CD14-positive monocyte (primary cell): ENCODE results near the gene ITGB3. TPM values are rescaled to one million over a fixed set of nuclear protein-coding genes. Genes with fewer than 3 reads are reported as not detected.
"Not testable (repeated sequence)": the region's sequence is repeated elsewhere in the genome, so short reads cannot be mapped to it uniquely, and the experiment has no call there.

Experiments
- DNase-seq, 3 donors: peaks; one replicate each; pipeline ENCODE4 v3.0.0-alpha.2; 2011 to 2022
- H2AFZ ChIP-seq: 2 replicates; pipeline ENCODE4 v1.6.0; 2012; ENCODE audit warnings: mild to moderate bottlenecking, low read depth, low read length, inconsistent platforms; ENCODE audit not compliant: insufficient read depth, poor library complexity, severe bottlenecking
- H3K27ac ChIP-seq, 2 donors: 1 replicate in 1 of 2; 2 replicates in 1 of 2; pipeline ENCODE4 v1.5.1; 2012 to 2013; ENCODE audit warnings: low read length in 2 of 2, control low read depth in 1 of 2, inconsistent platforms in 1 of 2, low read depth in 1 of 2, mild to moderate bottlenecking in 1 of 2
- H3K27me3 ChIP-seq, 2 donors: one replicate each; pipeline versions ENCODE4 v1.6.0 to v1.6.1; 2011 to 2013; ENCODE audit warnings: low read length in 2 of 2; ENCODE audit not compliant: control insufficient read depth in 2 of 2, insufficient read depth in 2 of 2
- H3K36me3 ChIP-seq, 2 donors: replicated peaks in 1 of 2; 1 replicate in 1 of 2; 2 replicates in 1 of 2; pipeline versions ENCODE4 v1.5.1 to v1.6.1; 2012 to 2013; ENCODE audit warnings: low read length in 2 of 2, control low read depth in 1 of 2, inconsistent platforms in 1 of 2, mild to moderate bottlenecking in 1 of 2; ENCODE audit not compliant: insufficient read depth in 2 of 2, control insufficient read depth in 1 of 2
- H3K4me1 ChIP-seq, 2 donors: 1 replicate in 1 of 2; 2 replicates in 1 of 2; pipeline versions ENCODE4 v1.5.1 to v1.6.1; 2012 to 2013; ENCODE audit warnings: low read length in 2 of 2, control low read depth in 1 of 2, inconsistent platforms in 1 of 2, mild to moderate bottlenecking in 1 of 2, moderate library complexity in 1 of 2; ENCODE audit not compliant: insufficient read depth in 2 of 2, control insufficient read depth in 1 of 2
- H3K4me2 ChIP-seq: replicated peaks from 2 replicates; pipeline ENCODE3; 2012; ENCODE audit warnings: low read length, moderate library complexity, mild to moderate bottlenecking; ENCODE audit not compliant: poor library complexity, severe bottlenecking; ENCODE audit errors: extremely low read depth
- H3K4me3 ChIP-seq, 3 experiments: fragments of 200-600 bp in 1 of 3; sonication (generic) in 1 of 3; replicated peaks in 1 of 3; 1 replicate in 2 of 3; 2 replicates in 1 of 3; pipeline ENCODE4 v1.5.1; 2011 to 2013; ENCODE audit warnings: low read length in 3 of 3, mild to moderate bottlenecking in 3 of 3, control low read depth in 2 of 3, low read depth in 2 of 3, inconsistent platforms in 1 of 3, moderate library complexity in 1 of 3
- H3K79me2 ChIP-seq: 2 replicates; pipeline ENCODE4 v1.6.0; 2012; ENCODE audit warnings: mild to moderate bottlenecking, control low read depth, inconsistent platforms, low read length, moderate library complexity; ENCODE audit not compliant: insufficient read depth
- H3K9ac ChIP-seq: 2 replicates; pipeline ENCODE4 v1.6.0; 2017; ENCODE audit warnings: low read length, mild to moderate bottlenecking; ENCODE audit not compliant: insufficient read depth, poor library complexity, severe bottlenecking
- H3K9me3 ChIP-seq, 2 donors: replicated peaks in 1 of 2; 1 replicate in 1 of 2; 2 replicates in 1 of 2; pipeline versions ENCODE4 v1.5.1 to v1.6.1; 2012 to 2013; ENCODE audit warnings: low read length in 2 of 2, control low read depth in 1 of 2; ENCODE audit not compliant: control insufficient read depth in 1 of 2, insufficient read depth in 1 of 2
- H4K20me1 ChIP-seq: 2 replicates; pipeline ENCODE4 v1.6.0; 2012; ENCODE audit warnings: mild to moderate bottlenecking, low read length, control low read depth, moderate library complexity; ENCODE audit not compliant: insufficient read depth
- H3K27ac Mint-ChIP-seq, 7 donors: one replicate each; pipeline ENCODE4 v1.8.0; 2020; ENCODE audit warnings: mild to moderate bottlenecking in 7 of 7, mixed read lengths in 7 of 7, moderate library complexity in 6 of 7, inconsistent platforms in 2 of 7
- H3K27me3 Mint-ChIP-seq, 3 donors: one replicate each; pipeline ENCODE4 v1.8.0; 2021 to 2022; ENCODE audit warnings: low read depth in 3 of 3, mild to moderate bottlenecking in 3 of 3, mixed read lengths in 3 of 3, moderate library complexity in 3 of 3, inconsistent platforms in 1 of 3
- H3K36me3 Mint-ChIP-seq, 2 donors: one replicate each; pipeline ENCODE4 v1.8.0; 2020; ENCODE audit warnings: mixed read lengths in 2 of 2, inconsistent platforms in 1 of 2, mild to moderate bottlenecking in 1 of 2
- H3K4me1 Mint-ChIP-seq: one replicate; pipeline ENCODE4 v1.8.0; 2020; ENCODE audit warnings: mild to moderate bottlenecking, mixed read lengths
- H3K4me3 Mint-ChIP-seq, 2 donors: one replicate each; pipeline ENCODE4 v1.8.0; 2020; ENCODE audit warnings: mild to moderate bottlenecking in 2 of 2, mixed read lengths in 2 of 2, moderate library complexity in 1 of 2
- H3K9me3 Mint-ChIP-seq, 7 donors: one replicate each; pipeline ENCODE4 v1.8.0; 2020 to 2022; ENCODE audit warnings: mixed read lengths in 7 of 7, mild to moderate bottlenecking in 6 of 7, moderate library complexity in 6 of 7, inconsistent platforms in 2 of 7
- CTCF ChIP-seq: fragments of 200-600 bp; IDR thresholded peaks from one replicate; pipeline ENCODE4 v1.8.0; 2022; ENCODE audit warnings: antibody characterized with exemption, mild to moderate bottlenecking
- WGBS: methylation state at CpG from one replicate; pipeline ENCODE4 v1.1.5; 2013; ENCODE audit warnings: missing lambda C conversion rate; ENCODE audit not compliant: insufficient coverage; 5-methylcytosine and 5-hydroxymethylcytosine counted together
- intact Hi-C, 2 donors: fragments of 100-400 bp; cut with micrococcal nuclease; formaldehyde crosslinking; loops; one replicate each; pipeline versions ENCODE4 v1.15.0 to v1.15.1; 2023
- polyA plus RNA-seq, 3 donors: library from polyadenylated mRNA; depleted of rRNA in 1 of 3; unstranded in 2 of 3; stranded (reverse) in 1 of 3; fragments of 300-500 nt in 2 of 3; fragments of >200 nt in 1 of 3; fragmentation: Illumina TruSeq in 2 of 3; gene quantifications; 1 replicate in 2 of 3; 2 replicates in 1 of 3; pipeline ENCODE4 v1.2.3, GENCODE V29; 2012 to 2021

The ITGB3 gene
- polyA plus RNA-seq, 3 donors: 0.01 to 1.6 (median 1.3) TPM

DNA sequence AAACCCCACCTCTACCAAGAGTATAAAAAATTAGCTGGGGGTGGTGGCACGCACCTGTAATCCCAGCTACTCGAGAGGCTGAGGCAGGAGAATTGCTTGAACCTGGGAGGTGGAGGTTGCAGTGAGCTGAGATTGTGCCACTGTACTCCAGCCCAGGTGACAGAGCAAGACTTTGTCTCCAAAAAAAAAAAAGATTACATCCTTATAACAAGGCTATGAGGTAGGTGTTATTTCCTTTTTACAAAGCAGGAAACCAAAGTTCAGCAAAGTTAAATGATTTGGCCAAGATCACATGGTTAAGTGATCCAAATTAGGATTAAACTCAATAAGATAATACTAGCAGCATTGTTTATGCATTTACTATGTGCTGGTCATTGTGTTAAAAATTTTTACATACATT lies 36.3 kb upstream of the ITGB3 start:
- H3K27ac Mint-ChIP-seq, H3K4me1 ChIP-seq, H4K20me1 ChIP-seq, H3K9me3 ChIP-seq, DNase-seq, H3K4me2 ChIP-seq, H3K36me3 Mint-ChIP-seq, H3K9ac ChIP-seq, H3K36me3 ChIP-seq, H3K9me3 Mint-ChIP-seq, H2AFZ ChIP-seq, H3K4me3 Mint-ChIP-seq, H3K27ac ChIP-seq, intact Hi-C loops, H3K79me2 ChIP-seq, H3K4me3 ChIP-seq: not testable (repeated sequence)
- H3K4me1 Mint-ChIP-seq: peaks cover 12% of the 10 kb centered on the region
- H3K27me3 ChIP-seq: peaks cover 4 to 10% of the 10 kb centered on the region in 2 donors
- peaks cover 15 to 28% (median 24%) of the 10 kb centered on the region in 3 donors for H3K27me3 Mint-ChIP-seq
- WGBS: no CpG with 5 or more reads among the region's 2 CpGs

- no CpG with 5 or more reads among the region's 6 CpGs for WGBS
- Histone ChIP-seq H3K27ac (no peak overlapping the region), H3K79me2 (no peaks in the 10 kb centered on the region), H2AFZ (no peak overlapping the region), H4K20me1 (no peaks in the 10 kb centered on the region), H3K9me3 (peaks cover 0 to 4% of the 10 kb centered on the region in 2 donors), H3K4me3 (no peak overlapping the region), H3K27me3 (peaks cover 4 to 10% of the 10 kb centered on the region in 2 donors), H3K9ac (no peak overlapping the region), H3K4me2 (no peak overlapping the region), H3K4me1 (no peaks in the 10 kb centered on the region), H3K36me3 (no peaks in the 10 kb centered on the region)
- TF ChIP-seq CTCF: no peak
- H3K9me3 Mint-ChIP-seq: peaks cover 0 to 5% (median 1%) of the 10 kb centered on the region in 7 donors
- peaks cover 14% of the 10 kb centered on the region for H3K4me1 Mint-ChIP-seq
- H3K36me3 Mint-ChIP-seq: no peaks in the 10 kb centered on the region
- intact Hi-C loops: no loop called here
- H3K27ac Mint-ChIP-seq: peak overlapping the region in 1 of 7 donors; percentile 68
- H3K27me3 Mint-ChIP-seq: peaks cover 13 to 28% (median 18%) of the 10 kb centered on the region in 3 donors
- DNase-seq: no peak
- no peak overlapping the region for H3K4me3 Mint-ChIP-seq
These were observed 34.7 kb upstream of the ITGB3 start for GRCh38 chr17:47218896-47219430.
